Ovary (tissue), 9 donors: ENCODE results near the gene GGCX. TPM values are rescaled to one million over a fixed set of nuclear protein-coding genes. Genes with fewer than 3 reads are reported as not detected.

Experiments
- DNase-seq, 5 donors: peaks; one replicate each; pipeline ENCODE4 v3.0.0-alpha.2; 2019 to 2020
- H3K27ac ChIP-seq, 2 donors: fragments of 200-600 bp; one replicate each; pipeline versions ENCODE4 v1.5.1 to v1.8.0; 2019 to 2022
- H3K27me3 ChIP-seq: fragments of 200-600 bp; one replicate; pipeline ENCODE4 v1.8.0; 2022
- H3K36me3 ChIP-seq: fragments of 200-600 bp; sonication (generic); one replicate; pipeline ENCODE4 v1.5.1; 2019
- H3K4me1 ChIP-seq: one replicate; pipeline ENCODE4 v1.8.1; 2013; ENCODE audit warnings: mild to moderate bottlenecking, moderate library complexity; ENCODE audit not compliant: insufficient read depth
- H3K4me3 ChIP-seq: fragments of 200-600 bp; sonication (generic); one replicate; pipeline ENCODE4 v1.5.1; 2017
- H3K9me3 ChIP-seq, 2 donors: fragments of 200-600 bp in 1 of 2; sonication (generic) in 1 of 2; one replicate each; pipeline versions ENCODE4 v1.5.1 to v1.8.1; 2013 to 2019; ENCODE audit warnings: mild to moderate bottlenecking in 1 of 2, moderate library complexity in 1 of 2
- CTCF ChIP-seq, 3 donors: fragments of 450-650 bp in 2 of 3; fragments of 200-600 bp in 1 of 3; IDR thresholded peaks; one replicate each; pipeline versions ENCODE4 v1.5.1 to v1.8.0; 2016 to 2022; ENCODE audit warnings: antibody characterized with exemption in 3 of 3, mild to moderate bottlenecking in 1 of 3
- EP300 ChIP-seq: sonication (generic); formaldehyde crosslinking; IDR thresholded peaks from one replicate; pipeline ENCODE4 v1.6.1; 2017; ENCODE audit warnings: antibody characterized with exemption
- POLR2A ChIP-seq: fragments of 450-650 bp; IDR thresholded peaks from one replicate; pipeline ENCODE4 v1.6.1; 2017; ENCODE audit warnings: antibody characterized with exemption, mild to moderate bottlenecking, moderate library complexity
- WGBS, 3 donors: extraction: QIAGEN DNeasy Blood & Tissue Kit in 1 of 3; methylation state at CpG; one replicate each; pipeline versions ENCODE4 v1.1.5 to v1.1.7; 2013 to 2017; 5-methylcytosine and 5-hydroxymethylcytosine counted together
- intact Hi-C, 4 donors: fragments of 100-400 bp; cut with DNase I; formaldehyde crosslinking; loops; one replicate each; pipeline versions ENCODE4 v1.11.0 to v1.15.1; 2022 to 2023
- polyA plus RNA-seq, 2 donors: library from polyadenylated mRNA; stranded (reverse); fragments of 200-250 nt in 1 of 2; fragments of 350-450 nt in 1 of 2; fragmentation: Illumina TruSeq in 1 of 2; extraction: RNeasy Lipid Tissue Mini Kit (QIAGEN cat#74804) in 1 of 2; gene quantifications; one replicate each; pipeline ENCODE4 v1.2.3, GENCODE V29; 2013 to 2014
- total RNA-seq, 7 donors: library from RNA; depleted of rRNA in 2 of 7; stranded (reverse); fragments of >200 nt in 2 of 7; fragmentation: NEBNext Ultra II Directional in 3 of 7; extraction: Animal tissue kit (Norgen Biotek cat#: 25700) in 3 of 7; gene quantifications; one replicate each; pipeline versions ENCODE4 v1.1.0 to v1.2.4, GENCODE V29; 2016 to 2023
- donor health status: DM: no; HTN: no; CAD: no; lungs with moderate emphysema.
- donor health status: DM: no; HTN: no; CAD: no.
- donor health status: Bipolar disorder and iron deficiency.
- donor health status: DM: yes; HTN: yes; CAD: no.
- donor health status: DM: no; HTN: no; CAD: no.
- donor health status: DM: yes; HTN: yes; CAD: no.

The GGCX gene
- total and polyA plus RNA-seq, 9 donors, result 14.2 to 35.5 (median 33.3) TPM

- WGBS, 3 donors, result 85 to 93% (median 88%) methylated on average over 2 of the region's 2 CpGs
- Histone ChIP-seq H3K9me3 (no peaks in the 10 kb centered on the region), H3K4me1 (peaks cover 5% of the 10 kb centered on the region), H3K36me3 (no peaks in the 10 kb centered on the region), H3K27me3 (no peaks in the 10 kb centered on the region), H3K4me3 (no peak overlapping the region), H3K27ac (no peak overlapping the region)
- DNase-seq, result no peak
- TF ChIP-seq EP300 (no peak), CTCF (IDR thresholded peaks at IDR 0.05) (no peak)
- intact Hi-C loops, result loop anchor here in 1 of 4 donors (10.0 kb wide), 1 partner anchor 54 kb away; no protein-coding TSS in a partner anchor
These were observed 32.9 kb downstream of the GGCX start for GRCh38 chr2:85528355-85528754.

DNA sequence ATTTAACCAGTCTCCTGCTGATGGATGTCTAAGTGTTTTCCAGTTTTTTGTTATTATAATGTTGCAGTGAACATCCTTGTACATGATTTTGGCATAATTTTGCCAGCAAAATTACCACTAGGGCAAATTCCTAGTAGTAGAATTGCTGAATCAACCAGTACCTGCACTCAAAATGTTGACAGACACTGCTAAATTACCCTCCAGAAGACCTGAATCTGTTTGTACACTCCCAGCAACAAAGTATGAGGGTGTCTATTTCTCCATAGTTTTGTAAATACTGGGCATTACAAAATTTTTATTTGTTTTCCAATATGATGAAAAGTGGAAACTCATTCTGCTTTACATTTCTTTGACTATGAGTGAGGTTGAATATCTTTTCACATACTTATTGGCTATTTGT, 33.5 kb downstream of the GGCX start:
- no peaks in the 10 kb centered on the region for H3K9me3 ChIP-seq
- peaks cover 5% of the 10 kb centered on the region for H3K4me1 ChIP-seq
- H3K27ac ChIP-seq, result no peak overlapping the region
- H3K4me3 ChIP-seq, result no peak overlapping the region
- no peaks in the 10 kb centered on the region for H3K36me3 ChIP-seq
- TF ChIP-seq POLR2A (no peak), EP300 (no peak), CTCF (IDR thresholded peaks at IDR 0.05) (no peak)
- intact Hi-C loops, result loop anchor here in 1 of 4 donors (10.0 kb wide), 1 partner anchor 53 kb away; no protein-coding TSS in a partner anchor
- DNase-seq, result no peak
- H3K27me3 ChIP-seq, result no peaks in the 10 kb centered on the region

DNA sequence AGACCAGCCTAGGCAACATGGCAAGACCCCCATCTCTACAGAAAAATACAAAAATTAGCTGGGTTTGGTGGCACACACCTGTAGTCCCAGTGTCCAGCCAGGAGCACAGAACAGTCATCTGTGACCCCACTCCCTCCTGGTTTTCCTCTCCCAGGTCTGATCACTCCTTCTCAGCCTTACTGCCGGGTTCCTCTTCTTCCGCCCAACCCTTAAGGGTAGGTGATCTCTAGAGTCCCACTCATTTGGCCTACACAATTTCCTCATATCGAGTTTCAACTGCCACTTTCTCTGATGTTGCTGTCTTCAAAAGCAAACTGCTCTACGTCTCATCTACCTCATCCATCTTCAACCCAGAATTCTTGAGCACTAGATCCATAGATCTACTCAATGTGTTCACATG, 35.7 kb downstream of the GGCX start:
- Histone ChIP-seq H3K4me1 (peaks cover 5% of the 10 kb centered on the region), H3K9me3 (no peaks in the 10 kb centered on the region), H3K27me3 (no peaks in the 10 kb centered on the region), H3K36me3 (no peaks in the 10 kb centered on the region), H3K27ac (no peak overlapping the region), H3K4me3 (no peak overlapping the region)
- intact Hi-C loops, result loop anchor here in 1 of 4 donors (10.0 kb wide), 1 partner anchor 51 kb away; no protein-coding TSS in a partner anchor
- no peak for DNase-seq
- TF ChIP-seq POLR2A (no peak), CTCF (IDR thresholded peaks at IDR 0.05) (no peak), EP300 (no peak)
- WGBS, 3 donors, result 84 to 90% (median 85%) methylated on average over 4 of the region's 4 CpGs

DNA sequence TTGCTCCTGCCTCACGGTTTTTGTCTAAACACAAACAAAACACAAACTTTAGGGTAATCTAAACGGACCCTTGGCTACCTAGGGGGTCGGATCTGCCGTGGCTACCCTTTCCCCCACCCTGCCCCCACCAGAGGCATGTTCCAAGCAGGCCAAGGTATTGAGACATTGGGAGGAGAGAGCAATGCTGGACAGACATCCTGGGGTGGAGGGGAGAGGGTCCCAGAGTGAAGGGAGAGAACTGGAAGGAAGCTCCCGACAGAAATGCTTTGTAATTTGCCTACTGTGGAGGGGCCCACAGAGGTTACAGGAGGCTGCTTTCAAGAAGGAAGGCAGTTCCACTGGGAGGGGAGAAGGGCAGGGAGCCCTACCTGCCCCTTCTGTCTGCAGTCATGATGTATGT, 36.3 kb downstream of the GGCX start:
- Histone ChIP-seq H3K27me3 (no peaks in the 10 kb centered on the region), H3K4me1 (peaks cover 5% of the 10 kb centered on the region), H3K4me3 (no peak overlapping the region), H3K9me3 (no peaks in the 10 kb centered on the region), H3K27ac (no peak overlapping the region), H3K36me3 (no peaks in the 10 kb centered on the region)
- TF ChIP-seq CTCF (IDR thresholded peaks at IDR 0.05), result no peak
- TF ChIP-seq POLR2A, result no peak
- no peak for TF ChIP-seq EP300
- DNase-seq, result no peak
- intact Hi-C loops, result loop anchor here in 1 of 4 donors (10.0 kb wide), 1 partner anchor 50 kb away; no protein-coding TSS in a partner anchor
- WGBS, 3 donors, result 73 to 81% (median 79%) methylated on average over 5 of the region's 5 CpGs
